ENCODE results near the gene CDK7. TPM values are rescaled to one million over a fixed set of nuclear protein-coding genes. Genes with fewer than 3 reads are reported as not detected.

The CDK7 gene
- total RNA-seq, 1 experiment from 2014 or later, result 53.4 TPM

DNA sequence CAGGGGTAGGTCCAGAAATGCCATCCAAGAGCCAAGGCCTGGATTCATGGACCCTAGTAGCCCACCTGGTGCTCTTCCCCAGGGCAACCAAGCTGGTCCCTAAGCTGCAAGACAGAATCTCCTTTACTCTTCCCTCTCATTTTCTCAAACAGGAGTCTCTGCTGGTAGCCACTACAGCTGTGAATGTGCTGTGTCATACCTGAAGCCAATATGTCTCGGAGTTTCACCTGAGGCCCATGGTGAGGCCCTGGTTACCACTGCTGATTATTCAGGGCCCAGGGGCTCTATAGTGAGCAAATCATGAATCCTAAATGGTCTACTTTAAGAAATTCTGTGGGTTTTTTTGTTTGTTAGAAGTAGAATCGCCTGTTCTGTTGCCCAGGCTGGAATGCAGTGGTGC lies 15.9 kb downstream of the CDK7 start:
- no peak overlapping the region for H3K27ac ChIP-seq (ENCODE audit: insufficient read length, low read depth, low read length)
- H2AK5ac ChIP-seq (ENCODE audit: insufficient read length, low read length), result no peak overlapping the region
- H3K27ac Mint-ChIP-seq, result peak overlapping the region; percentile 88 to 97 (median 95); a peak in 6 of 7 replicates
- no peak overlapping the region for H3K4me2 ChIP-seq (ENCODE audit: insufficient read depth, insufficient read length, low read length)
- no peak overlapping the region for H3K23ac ChIP-seq (ENCODE audit: insufficient read length, low read depth, low read length)
- H3K4me1 ChIP-seq (ENCODE audit: insufficient read depth, low read length), result no peaks in the 10 kb centered on the region
- no peak overlapping the region for H2BK12ac ChIP-seq (ENCODE audit: insufficient read length, low read depth, low read length)
- no peak overlapping the region for H2BK15ac ChIP-seq (ENCODE audit: low read depth, low read length)
- H3K9me3 Mint-ChIP-seq, result no peaks in the 10 kb centered on the region
- no peaks in the 10 kb centered on the region for H3K23me2 ChIP-seq (ENCODE audit: insufficient read length, low read depth, low read length, poor library complexity, severe bottlenecking)
- no peak overlapping the region for H2BK20ac ChIP-seq (ENCODE audit: low read depth, low read length, poor library complexity, severe bottlenecking)
- no peak overlapping the region for H2BK5ac ChIP-seq (ENCODE audit: insufficient read length, low read length)
- TF ChIP-seq, protein P1, sequence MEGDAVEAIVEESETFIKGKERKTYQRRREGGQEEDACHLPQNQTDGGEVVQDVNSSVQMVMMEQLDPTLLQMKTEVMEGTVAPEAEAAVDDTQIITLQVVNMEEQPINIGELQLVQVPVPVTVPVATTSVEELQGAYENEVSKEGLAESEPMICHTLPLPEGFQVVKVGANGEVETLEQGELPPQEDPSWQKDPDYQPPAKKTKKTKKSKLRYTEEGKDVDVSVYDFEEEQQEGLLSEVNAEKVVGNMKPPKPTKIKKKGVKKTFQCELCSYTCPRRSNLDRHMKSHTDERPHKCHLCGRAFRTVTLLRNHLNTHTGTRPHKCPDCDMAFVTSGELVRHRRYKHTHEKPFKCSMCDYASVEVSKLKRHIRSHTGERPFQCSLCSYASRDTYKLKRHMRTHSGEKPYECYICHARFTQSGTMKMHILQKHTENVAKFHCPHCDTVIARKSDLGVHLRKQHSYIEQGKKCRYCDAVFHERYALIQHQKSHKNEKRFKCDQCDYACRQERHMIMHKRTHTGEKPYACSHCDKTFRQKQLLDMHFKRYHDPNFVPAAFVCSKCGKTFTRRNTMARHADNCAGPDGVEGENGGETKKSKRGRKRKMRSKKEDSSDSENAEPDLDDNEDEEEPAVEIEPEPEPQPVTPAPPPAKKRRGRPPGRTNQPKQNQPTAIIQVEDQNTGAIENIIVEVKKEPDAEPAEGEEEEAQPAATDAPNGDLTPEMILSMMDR (conservative IDR thresholded peaks at IDR 0.05), result no peak
- H3K18ac ChIP-seq (ENCODE audit: insufficient read length, low read depth, low read length), result no peak overlapping the region
- no peaks in the 10 kb centered on the region for H3K27me3 ChIP-seq (ENCODE audit: insufficient read depth, low read length)
- H3K79me1 ChIP-seq (ENCODE audit: insufficient read depth, low read depth, low read length, poor library complexity, severe bottlenecking), result peaks cover 13% of the 10 kb centered on the region
- H3K4me3 Mint-ChIP-seq, result no peak overlapping the region
- H3T11ph ChIP-seq (ENCODE audit: low read length), result no peak overlapping the region
- H4K20me1 ChIP-seq (ENCODE audit: control insufficient read depth, insufficient read depth, insufficient read length), result no peaks in the 10 kb centered on the region
- WGBS (ENCODE audit: extremely low coverage, insufficient read length, low lambda C conversion rate), result no CpG with 5 or more reads among the region's 2 CpGs
- no peak overlapping the region for H3K4ac ChIP-seq (ENCODE audit: low read depth, low read length)
- H3K79me2 ChIP-seq (ENCODE audit: insufficient read depth, low read length), result peaks cover 12% of the 10 kb centered on the region; the same call in 1 of the 2 replicates
- no peaks in the 10 kb centered on the region for H3K9me3 ChIP-seq (ENCODE audit: control insufficient read depth, low read depth, low read length)
- H4K91ac ChIP-seq (ENCODE audit: insufficient read length, low read depth, low read length), result no peak overlapping the region
- DNase-seq, result no peak
- H2BK120ac ChIP-seq (ENCODE audit: low read depth, low read length, poor library complexity, severe bottlenecking), result no peak overlapping the region
- no peaks in the 10 kb centered on the region for H3K27me3 Mint-ChIP-seq (ENCODE audit: low read depth)
- H4K5ac ChIP-seq (ENCODE audit: insufficient read length, low read depth, low read length), result no peak overlapping the region
- H3K56ac ChIP-seq (ENCODE audit: insufficient read length, low read depth, low read length), result no peak overlapping the region
- H2AFZ ChIP-seq (ENCODE audit: low read length), result no peak overlapping the region
- H3K9ac ChIP-seq (ENCODE audit: extremely low read depth, insufficient read length, low read length), result no peak overlapping the region
- no peaks in the 10 kb centered on the region; a peak in 1 of 4 replicates for H3K4me1 Mint-ChIP-seq
- no peak overlapping the region for H3K14ac ChIP-seq (ENCODE audit: insufficient read depth, low read length)
- H4K8ac ChIP-seq (replicated peaks; ENCODE audit: insufficient read length, low read depth, low read length), result no peak overlapping the region
- peaks cover 4 to 20% (median 4%) of the 10 kb centered on the region in 3 experiments; a peak in 4 of 7 replicates for H3K36me3 Mint-ChIP-seq (ENCODE audit: insufficient read depth in 1 of 3, low read depth in 3 of 3)
